HK-2 (cell line): ENCODE measurements around the gene ROS1.
"Not testable (repeated sequence)": the region's sequence is repeated elsewhere in the genome, so short reads cannot be mapped to it uniquely, and the experiment has no call there.

Experiments used
- DNase-seq: peaks from one replicate; pipeline ENCODE4 v3.0.0-alpha.2; 2018; ENCODE audit not compliant: unreplicated experiment

The ROS1 gene

GRCh38 chr6:117380298-117380697 lies 45.4 kb downstream of the ROS1 start:
- DNase-seq: no peak

DNA sequence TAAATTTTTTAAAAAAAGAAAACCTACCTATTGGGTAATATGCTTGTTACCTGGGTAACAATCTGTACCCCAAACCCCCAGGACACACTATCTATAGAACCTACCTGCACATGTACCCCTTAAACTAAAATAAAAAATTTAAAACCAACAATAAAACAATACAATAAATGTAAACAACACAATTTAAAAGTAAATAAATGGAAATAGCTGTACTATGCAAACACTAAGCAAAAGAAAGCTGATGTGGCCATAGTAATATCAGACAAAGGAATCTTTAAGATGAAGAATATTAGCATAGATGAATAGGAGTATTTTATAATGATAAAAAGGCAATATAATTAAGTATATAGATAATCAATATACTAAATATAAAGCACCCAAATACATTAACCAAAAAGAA lies 50.3 kb downstream of the ROS1 start:
- DNase-seq: no peak

GRCh38 chr6:117373211-117373813 lies 52.4 kb downstream of the ROS1 start:
- DNase-seq: no peak

DNA sequence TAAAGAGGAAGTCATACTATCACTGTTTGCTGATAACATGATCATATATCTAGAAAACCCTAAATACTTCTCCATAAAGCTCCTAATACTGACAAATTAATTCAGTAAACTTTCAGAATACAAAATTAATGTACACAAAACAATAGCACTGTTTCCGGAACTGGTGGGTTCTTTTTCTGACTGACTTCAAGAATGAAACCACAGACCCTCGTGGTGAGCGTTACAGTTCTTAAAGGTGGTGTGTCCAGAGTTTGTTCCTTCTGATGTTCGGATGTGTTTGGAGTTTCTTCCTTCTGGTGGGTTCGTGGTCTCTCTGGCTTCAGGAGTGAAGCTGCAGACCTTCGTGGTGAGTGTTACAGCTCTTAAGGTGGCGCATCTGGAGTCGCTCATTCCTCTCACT lies 53.5 kb downstream of the ROS1 start:
- DNase-seq: not testable (repeated sequence)

DNA sequence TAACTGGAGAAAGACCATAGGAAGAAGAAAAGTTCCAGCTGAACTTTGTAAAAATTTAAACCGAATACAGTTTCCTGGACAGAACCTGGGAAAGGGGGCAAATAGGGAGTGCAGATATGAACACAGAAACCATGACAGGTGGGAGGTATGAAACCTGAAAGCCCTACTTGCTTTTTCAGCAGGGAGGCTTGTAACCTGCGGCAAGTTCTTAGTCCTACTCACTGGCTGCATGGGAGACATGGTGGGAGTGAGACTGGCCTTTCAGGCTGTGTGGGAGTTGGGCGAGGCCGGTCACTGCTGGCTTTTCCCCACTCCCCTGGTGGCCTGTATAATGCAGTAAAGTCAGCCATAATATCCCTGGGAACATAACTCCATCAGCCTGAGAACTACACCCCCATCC lies 54.2 kb downstream of the ROS1 start:
- no peak for DNase-seq

- DNase-seq: no peak
Measured at GRCh38 chr6:117359581-117359980, 66.2 kb downstream of the ROS1 start.

DNA sequence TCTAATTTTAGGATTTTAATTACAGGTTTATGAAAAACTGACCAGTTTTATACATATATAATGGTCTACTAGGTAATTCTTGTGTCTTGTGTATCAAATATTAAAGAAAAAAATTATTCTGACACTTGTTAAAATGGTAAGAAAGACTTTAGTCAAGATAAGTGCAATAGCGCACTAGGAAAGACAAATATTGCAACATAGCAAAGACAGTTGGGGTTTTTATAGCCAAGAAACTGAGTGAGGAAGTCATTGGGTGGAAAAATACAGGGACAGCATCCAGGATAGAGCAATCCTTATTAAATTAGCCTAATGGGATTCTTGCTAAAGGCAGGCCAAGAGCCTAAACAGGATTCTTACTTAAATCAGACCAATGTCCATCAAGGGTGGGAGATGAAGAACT lies 71.1 kb downstream of the ROS1 start:
- no peak for DNase-seq

DNA sequence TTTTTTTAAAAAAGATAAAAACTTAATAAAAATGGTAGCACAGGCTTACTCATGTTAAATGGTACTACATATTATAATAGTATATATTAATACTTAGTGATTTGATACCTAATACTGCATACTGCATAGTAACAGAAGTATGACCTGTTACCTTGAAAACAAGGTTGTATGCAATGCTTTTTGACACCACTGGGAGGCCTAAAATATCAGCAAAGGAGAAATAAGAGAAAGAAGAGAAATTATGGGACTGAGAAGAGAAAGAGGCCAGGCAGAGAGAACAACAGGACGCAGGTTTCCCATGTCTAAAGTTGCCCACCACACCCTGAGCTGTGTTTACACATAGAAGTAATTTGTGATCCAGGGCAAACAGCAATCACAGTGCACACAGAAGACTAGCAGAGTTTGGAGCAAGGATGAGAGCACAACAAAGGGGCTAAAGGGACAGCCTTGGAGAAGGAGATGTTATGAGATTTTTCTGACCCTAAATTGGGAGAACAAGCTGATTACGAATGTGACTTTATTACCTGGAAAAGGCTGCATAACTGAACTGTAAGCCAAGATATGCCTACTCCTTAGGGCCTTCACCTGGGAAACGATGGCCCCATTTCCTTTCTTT lies 73.2 kb downstream of the ROS1 start:
- no peak for DNase-seq

DNA sequence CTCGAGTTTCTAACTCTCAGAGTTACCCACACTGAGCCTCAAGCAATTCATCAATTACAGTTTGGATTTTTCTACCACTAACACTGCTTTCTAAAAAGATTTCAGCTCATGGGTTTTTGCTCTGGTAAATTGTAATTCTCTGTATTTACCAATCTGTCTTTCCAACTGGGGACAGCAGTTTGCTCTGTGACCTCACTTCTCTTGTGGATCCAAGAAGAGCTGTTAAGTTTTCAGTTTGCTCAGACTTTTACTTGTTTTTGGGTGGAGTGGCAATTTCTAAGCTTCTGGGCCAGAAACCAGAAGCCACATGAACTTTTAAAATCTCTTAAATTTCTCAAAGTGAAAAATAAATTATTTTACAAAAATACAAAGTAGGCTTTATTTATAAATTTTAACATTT lies 74.2 kb downstream of the ROS1 start:
- DNase-seq: no peak

- DNase-seq: no peak
Measured at GRCh38 chr6:117346142-117346930, 79.4 kb downstream of the ROS1 start.

DNA sequence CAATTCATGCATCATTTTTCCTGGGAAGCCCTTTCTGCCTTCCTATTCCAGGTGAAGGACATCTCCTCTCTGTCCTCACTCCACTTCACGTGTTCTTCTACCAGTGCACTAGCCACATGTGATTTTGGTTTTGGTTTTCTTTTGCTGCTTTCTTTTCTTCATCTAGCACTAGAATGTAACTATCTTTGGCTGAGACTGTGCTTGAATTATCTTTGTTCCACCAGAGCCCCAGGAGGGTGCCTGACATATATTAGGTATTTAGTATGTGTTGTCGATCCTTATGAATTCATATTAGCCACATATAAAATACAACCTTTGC lies 80.5 kb downstream of the ROS1 start:
- no peak for DNase-seq

GRCh38 chr6:117344444-117345291 lies 81.1 kb downstream of the ROS1 start:
- DNase-seq: no peak

DNA sequence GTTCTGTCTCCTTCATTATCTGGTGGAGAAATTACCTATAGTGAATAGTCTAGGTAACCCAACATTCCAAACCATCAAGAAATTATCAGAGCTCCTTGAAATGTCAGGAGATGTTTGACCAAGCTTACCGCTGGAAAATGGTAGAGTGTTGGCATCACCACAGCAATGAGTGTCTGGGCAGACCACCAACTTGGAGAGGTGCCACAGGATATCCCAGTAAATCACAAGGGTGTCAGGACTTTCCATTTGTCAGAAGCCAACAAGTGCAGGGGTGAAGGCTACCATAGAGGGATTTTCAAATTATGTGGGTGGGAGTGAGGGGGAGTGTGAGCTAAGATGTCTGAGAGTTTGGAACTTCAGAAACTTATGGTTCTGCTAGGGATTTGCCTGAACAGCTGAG lies 87.2 kb downstream of the ROS1 start:
- no peak for DNase-seq

DNA sequence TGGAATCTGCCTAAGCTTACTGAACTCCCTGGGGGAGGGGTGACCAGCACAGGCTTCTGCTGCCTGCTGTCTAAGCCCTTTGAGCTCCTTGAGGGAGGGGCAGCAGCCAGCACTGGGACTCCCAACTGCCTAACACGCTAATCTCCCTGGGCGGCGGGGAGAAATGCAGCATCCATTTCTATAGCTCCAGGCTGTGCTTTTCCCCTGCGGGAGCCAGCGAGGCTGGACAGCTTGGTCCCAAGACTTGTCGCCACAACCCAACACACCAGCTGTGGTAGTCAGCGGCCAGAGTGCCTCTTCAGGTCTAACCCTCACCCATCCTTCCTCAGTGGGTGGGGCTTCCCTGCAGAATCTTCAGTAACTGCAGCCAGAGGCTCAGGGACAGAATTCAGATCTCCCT lies 95.8 kb downstream of the ROS1 start:
- no peak for DNase-seq

- no peak for DNase-seq
Measured at GRCh38 chr6:117328500-117328899, 97.2 kb downstream of the ROS1 start.

- DNase-seq: no peak
Measured at GRCh38 chr6:117328005-117328389, 97.7 kb downstream of the ROS1 start.

DNA sequence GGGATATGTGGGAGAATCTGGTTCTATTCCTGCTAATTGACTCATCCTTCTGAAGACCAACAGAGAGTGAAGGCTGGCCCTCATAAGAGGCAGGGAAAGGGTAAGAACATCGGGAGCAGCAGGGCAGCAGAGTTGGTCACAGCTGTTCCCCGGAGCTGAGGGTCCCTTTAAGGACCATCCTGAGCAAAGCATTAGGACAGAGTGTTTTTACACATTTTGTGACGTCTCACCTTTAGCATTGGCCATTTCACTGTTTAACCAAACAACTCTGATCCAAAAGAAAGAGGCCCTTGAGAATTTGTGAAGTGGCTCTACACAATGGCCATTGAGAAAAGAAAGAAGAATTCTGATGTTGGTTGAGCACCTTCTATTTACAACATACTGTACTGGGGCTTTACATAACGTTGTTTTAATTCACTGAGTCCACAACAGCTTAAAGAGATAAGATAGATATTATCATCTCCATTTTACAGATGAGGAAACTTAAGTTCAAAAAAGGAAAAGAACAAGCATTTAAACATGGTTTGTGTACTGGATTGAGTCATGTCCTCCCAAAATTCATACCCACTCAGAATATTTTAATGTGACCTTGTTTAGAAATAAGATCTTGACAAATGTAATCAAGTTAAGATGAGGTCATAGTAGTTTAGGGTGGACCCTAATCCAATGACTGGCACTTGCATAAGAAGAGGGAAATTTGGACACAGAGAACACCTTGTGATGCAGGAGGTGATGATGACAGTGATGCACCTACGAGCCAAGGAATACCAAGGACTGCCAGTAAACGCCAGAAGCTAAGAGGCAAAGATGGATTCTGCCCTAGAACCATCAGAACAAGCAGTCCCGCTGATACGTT lies 98.4 kb downstream of the ROS1 start:
- no peak for DNase-seq

DNA sequence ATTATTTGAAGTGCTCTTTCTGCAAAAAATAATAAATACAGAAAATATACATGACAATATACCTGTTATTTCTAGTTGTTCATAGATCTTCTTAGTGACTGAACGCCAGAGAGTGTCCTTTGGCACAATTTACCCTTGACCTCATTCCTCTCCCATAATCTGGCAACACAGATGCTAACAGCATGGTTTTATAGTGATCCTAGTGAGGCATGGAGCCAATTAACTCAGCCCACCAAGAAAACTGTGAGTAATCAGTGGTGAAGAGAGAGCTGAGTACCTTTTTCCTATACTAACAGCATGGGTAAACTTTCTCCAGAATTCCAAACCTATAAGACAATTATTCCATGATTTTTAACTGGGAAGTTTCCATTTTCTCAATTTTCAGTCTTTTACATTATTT lies 99.3 kb downstream of the ROS1 start:
- no peak for DNase-seq

GRCh38 chr6:117317261-117317660 lies 108.5 kb downstream of the ROS1 start:
- DNase-seq: no peak

- DNase-seq: no peak
Measured at GRCh38 chr6:117311726-117312125, 114.0 kb downstream of the ROS1 start.

DNA sequence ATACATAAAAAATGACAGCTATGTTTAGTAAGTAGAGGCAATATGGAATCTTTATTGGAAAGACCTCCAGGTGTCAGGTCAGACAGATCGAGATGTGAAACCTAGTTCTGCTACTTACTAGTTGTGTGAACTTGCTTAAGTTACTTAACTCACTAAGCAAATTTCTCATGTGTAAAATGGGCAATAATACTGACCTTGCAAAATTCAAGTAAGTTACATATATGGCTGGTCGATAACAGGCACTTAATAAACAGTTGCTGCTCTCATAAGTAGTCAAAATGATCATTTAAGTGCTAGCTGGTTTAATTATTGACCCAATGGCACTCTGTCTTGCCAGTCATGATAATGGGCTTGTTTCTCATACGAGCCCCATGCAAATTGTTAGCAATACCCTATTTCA lies 114.4 kb downstream of the ROS1 start:
- DNase-seq: no peak

- no peak for DNase-seq
Measured at GRCh38 chr6:117309611-117310010, 116.1 kb downstream of the ROS1 start.
